Fibroblast of upper back skin (primary cell): ENCODE data around the gene RBM33.

ENCODE experiments used
- DNase-seq: peaks from one replicate; pipeline ENCODE4 v3.0.0-alpha.2; 2013

The RBM33 gene

DNA sequence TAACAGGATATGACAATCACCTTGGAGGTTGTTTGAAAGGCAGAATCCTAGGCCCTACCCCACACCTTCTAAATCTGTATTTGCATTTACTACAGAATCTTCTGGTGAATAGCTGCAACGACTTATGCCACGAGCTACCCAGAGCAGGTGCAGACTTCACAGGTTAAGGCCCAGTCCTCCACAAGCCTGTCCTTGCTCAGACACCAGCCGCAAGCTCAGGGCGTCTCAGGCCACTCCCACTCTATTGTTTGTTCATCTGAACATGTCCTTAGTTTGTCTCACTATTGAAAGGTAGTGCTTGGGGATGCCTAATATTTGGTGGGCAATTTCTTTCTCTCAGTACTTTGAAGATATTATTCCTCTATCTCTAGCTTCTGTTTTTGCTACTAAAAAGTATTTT is 18.9 kb upstream of the RBM33 start:
- no peak for DNase-seq

DNA sequence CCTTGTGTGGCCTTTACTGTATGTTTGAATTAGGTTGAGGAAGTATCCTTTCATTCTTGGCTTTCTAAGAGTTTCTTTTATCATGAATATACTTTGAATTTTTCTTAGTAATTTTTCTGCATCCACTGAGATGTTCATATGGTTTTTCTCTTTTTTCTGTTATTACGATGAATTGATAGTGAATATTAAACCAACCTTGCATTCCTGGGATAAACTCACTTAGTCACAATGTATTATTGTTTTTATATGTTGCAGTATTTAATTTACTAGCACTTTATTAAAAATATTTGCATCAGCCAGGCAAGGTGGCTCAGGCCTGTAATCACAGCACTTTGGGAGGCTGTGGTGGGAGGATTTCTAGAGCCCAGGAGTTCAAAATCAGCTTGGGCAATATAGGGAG is 15.3 kb upstream of the RBM33 start:
- DNase-seq = no peak

DNA sequence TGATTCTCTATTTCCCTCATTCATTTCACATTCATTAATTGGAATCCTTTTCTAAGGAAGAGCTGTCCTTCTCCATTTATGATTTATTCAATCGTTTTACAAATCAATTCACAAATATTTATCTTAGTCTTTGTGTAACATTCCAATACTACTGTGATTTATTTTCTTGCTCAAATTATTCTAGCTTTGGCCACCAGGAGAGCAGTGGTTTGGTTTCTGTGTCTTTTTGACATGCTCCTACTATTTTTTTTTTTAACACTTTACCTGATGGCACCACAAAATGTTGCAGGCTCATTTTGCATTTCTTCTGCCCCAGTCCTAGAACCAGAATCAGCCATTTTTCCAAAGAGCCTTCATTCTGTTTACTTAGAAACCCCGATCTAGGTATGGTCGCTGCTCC is 13.3 kb upstream of the RBM33 start:
- no peak for DNase-seq

DNA sequence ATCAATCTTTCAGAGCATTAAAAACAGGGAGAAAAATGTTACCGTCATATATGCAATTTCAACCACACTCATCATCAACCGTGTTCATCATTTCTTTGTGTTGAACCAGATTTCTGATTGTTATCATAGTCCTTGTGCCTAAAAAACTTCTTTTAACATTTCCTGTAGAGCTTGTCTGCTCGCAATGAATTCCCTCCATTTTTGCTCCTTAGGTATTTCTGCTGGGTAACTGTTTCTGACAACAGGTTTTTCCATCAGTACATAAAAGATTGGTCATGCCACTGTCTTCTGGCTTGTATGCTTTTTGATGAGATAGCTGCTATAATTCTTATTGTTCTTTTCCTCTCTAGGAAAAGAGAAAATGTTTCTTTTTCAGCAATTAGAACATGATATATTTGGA is 8.6 kb upstream of the RBM33 start:
- no peak for DNase-seq

DNA sequence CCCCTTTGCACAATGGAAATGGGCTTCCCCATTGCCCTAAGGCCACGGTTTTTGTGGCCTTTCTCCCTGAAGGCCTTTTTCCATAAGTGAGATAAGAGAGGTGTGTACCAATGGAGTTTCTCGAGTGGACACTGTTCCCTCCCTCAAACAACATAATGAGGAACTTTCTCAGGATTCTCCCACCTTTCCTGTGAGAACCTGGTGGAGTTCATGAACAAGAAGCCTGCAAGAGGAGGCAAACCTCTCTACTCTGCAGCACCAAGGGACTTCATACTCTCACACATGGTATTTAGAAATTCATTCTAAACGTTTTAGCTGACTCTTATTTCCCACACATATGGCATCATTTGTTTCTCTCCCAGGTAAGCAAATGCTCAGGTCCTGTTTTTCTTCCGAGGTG is 7.3 kb upstream of the RBM33 start:
- DNase-seq = no peak

- no peak for DNase-seq
Observed at GRCh38 chr7:155638366-155638765, 6.1 kb upstream of the RBM33 start.

DNA sequence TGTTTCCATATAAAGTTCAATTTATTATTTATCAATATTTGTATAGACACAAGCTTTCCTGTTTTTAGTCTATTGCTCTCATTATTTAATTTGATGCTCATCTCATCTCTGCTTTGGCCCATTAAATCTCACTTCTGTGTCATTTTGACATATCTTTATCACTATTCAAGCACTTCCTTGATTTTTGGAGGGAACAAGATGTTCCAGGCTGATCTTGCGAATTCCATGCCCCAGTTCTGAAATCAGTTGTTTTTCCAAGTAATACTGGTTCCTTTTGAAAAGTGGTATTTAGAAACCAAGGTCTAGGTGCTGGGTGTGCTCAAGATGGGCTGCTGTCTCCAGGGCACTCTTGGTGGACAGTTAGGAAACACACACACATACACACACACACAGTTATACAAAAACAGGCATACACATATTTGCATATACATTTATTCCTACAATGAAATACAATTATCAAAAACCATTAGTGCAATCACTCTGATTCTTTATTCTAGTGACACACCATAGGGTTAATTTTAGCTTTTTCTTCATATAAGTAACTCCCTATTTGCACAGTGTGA is 4.4 kb upstream of the RBM33 start:
- DNase-seq = no peak

DNA sequence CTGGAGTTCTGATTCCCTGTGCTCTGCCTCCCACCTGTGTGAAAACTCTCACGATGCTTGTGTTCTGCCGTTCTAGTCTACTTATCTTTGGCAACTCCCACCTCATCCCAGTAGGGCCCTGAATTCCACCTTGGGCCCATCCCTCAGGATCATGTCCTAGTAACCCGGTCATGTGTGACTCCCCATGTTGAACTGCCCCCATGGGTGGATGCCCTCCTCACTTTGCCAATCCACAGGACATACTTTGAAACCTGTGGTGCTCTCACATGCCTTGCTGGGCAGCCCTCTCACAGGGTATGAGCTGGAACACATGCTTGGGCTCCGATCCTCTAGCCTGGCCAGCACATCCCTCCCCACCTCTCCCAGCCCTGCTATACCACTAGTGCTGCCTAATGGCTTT is 3.8 kb upstream of the RBM33 start:
- DNase-seq = no peak

- no peak for DNase-seq
Observed at GRCh38 chr7:155643804-155644177, 670 bp upstream of the RBM33 start.

- DNase-seq = peak; percentile 17
Observed at GRCh38 chr7:155644971-155645509, 579 bp downstream of the RBM33 start.

DNA sequence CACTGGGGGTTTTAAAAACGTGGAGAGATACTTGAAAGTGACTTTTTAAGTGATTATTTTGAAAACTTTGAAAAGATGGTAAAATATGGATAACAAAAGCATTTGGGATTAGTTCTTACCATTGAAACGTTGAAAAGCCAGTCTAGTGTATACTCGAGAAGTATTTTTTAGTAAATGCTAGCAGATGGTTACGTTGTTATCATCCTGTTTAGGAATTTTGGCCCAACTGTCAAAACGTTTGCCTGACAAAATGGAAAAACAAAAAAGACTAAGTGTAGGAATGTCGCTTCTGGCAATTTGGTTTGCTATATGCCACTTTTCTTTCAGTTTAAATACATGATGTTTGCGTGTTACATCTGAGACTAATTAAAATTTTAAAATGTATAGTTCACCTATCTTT is 1.2 kb downstream of the RBM33 start:
- no peak for DNase-seq

GRCh38 chr7:155646669-155647068 is 2.2 kb downstream of the RBM33 start:
- no peak for DNase-seq

DNA sequence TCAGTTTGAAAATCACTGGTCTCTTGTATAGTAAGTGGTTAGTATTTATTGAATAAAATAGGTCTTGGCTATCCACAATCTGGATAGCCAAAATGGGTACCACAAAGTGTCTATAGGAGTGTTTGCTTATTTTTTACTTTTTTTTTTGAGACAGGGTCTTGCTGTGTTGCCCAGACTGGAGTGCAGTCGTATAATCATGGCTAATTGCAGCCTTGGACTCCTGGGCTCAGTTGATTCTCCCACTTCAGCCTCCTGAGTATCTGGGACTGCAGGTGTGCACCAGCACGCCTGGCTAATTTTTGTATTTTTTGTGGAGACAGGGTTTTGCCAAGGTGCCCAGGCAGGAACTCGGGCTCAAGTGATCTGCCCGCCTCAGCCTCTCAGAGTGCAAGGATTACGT is 2.8 kb downstream of the RBM33 start:
- no peak for DNase-seq

- DNase-seq = no peak
Observed at GRCh38 chr7:155647734-155648133, 3.3 kb downstream of the RBM33 start.

DNA sequence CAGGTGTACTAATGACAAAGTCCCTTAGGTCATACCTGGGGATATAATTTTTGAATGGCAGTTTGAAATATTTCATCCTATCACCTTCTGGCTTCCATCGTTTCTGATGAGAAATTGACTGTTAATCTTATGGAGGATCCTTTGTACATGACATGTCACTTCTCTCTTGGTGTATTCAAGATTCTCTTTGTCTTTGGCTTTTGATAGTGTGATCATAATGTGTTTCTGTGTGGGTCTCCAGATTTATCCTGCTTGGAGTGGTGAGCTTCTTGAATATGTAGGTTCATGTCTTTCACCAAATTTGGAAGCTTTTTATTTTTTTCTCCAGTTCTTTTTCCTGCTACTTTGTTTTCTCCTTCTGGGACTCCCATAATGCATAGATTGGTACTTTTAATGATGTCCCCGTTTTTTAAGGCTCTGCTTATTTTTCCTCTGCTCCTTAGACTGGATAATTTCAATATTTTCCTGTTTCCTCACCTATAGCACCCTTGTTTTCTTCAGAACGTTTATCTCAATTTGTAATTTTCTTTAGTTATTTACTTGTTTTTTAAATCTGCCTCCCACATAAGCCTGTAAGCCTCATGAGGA is 4.4 kb downstream of the RBM33 start:
- DNase-seq = no peak

DNA sequence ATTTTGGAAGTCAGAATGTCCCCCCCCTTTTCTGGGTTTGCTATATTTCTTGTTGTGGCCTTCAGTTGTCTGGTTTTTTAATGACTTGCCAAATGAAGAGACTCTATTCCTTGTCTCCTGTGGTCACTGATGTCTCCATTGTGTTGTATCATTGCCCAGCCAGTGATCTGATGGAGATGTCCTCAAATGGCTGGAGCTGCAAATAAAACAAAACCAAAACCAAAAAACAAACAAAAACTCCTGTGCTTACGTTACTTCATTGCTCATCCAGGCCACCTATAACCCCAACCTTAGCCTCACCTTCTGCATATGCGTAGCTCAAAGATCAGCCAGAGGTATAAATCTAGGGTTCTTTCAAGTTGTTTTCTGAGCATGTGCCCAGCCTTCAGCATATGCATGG is 5.1 kb downstream of the RBM33 start:
- DNase-seq = no peak

GRCh38 chr7:155652156-155653114 is 8.0 kb downstream of the RBM33 start:
- DNase-seq = no peak

- DNase-seq = peak; percentile 44
Observed at GRCh38 chr7:155653803-155654202, 9.3 kb downstream of the RBM33 start.

DNA sequence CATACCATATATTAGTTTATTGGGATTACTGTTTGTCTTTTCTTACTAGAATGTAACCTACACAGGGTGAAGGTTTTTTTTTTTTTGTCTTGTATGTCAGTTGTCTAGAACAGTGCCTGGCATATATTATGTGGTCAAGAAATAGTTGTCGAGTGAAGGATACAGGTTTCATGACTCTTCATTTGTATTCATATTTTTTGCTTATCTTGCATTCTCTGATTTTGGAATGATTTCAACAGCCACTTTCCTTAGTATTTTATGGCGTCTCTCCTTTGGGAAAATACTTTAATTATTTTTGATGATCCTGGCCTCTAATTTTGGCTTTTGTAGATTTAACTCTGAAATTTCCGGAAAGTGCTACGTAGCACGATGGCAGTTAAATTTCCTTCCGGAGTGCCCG is 12.4 kb downstream of the RBM33 start:
- no peak for DNase-seq

- DNase-seq = no peak
Observed at GRCh38 chr7:155660059-155660757, 15.7 kb downstream of the RBM33 start.

- no peak for DNase-seq
Observed at GRCh38 chr7:155660758-155661093, 16.3 kb downstream of the RBM33 start.

GRCh38 chr7:155662343-155663043 is 18.0 kb downstream of the RBM33 start:
- no peak for DNase-seq

DNA sequence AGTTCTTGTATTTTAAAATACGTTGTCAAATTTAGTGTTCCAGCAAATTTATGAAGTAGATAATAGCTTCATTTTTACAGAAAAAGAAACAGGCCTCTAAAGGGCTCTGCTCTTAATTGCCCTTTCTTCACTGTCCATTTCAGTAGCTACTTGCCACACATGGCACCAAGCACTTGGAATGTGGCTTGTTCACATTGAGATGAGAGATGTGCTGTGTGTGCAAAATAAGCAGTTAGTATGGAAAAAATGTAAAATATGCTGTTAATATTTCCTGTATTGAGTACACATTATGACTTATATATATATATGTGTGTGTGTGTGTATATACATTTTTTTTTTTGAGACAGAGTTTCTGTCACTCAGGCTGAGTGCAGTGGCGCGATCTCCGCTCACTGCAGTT is 19.5 kb downstream of the RBM33 start:
- DNase-seq = peak; percentile 51
